HG03442 (cell line): ENCODE data around the gene PTPRJ.
A peak's percentile ranks its signal among the peaks of the same experiment; 100 is the strongest.
"Not testable (repeated sequence)": the region's sequence is repeated elsewhere in the genome, so short reads cannot be mapped to it uniquely, and the experiment has no call there.

Source experiments
- ATAC-seq: cut with Tn5 transposase; IDR thresholded peaks from one replicate; pipeline ENCODE4 v1.9.1; 2021; ENCODE audit warnings: mild to moderate bottlenecking, moderate library complexity; ENCODE audit not compliant: unreplicated experiment

The PTPRJ gene

GRCh38 chr11:48108231-48109045, 128.1 kb downstream of the PTPRJ start:
- no peak for ATAC-seq

GRCh38 chr11:48109046-48109666, 128.8 kb downstream of the PTPRJ start:
- ATAC-seq = no peak

- no peak for ATAC-seq
Measured at GRCh38 chr11:48110509-48110766, 130.1 kb downstream of the PTPRJ start.

- no peak for ATAC-seq
Measured at GRCh38 chr11:48111891-48112290, 131.5 kb downstream of the PTPRJ start.

- ATAC-seq = no peak
Measured at GRCh38 chr11:48114740-48115139, 134.4 kb downstream of the PTPRJ start.

GRCh38 chr11:48116437-48117228, 136.3 kb downstream of the PTPRJ start:
- no peak for ATAC-seq

GRCh38 chr11:48122246-48122645, 141.9 kb downstream of the PTPRJ start:
- ATAC-seq = no peak

GRCh38 chr11:48122656-48123055, 142.3 kb downstream of the PTPRJ start:
- ATAC-seq = no peak

GRCh38 chr11:48123254-48123875, 143.0 kb downstream of the PTPRJ start:
- no peak for ATAC-seq

- no peak for ATAC-seq
Measured at GRCh38 chr11:48123934-48124755, 143.8 kb downstream of the PTPRJ start.

- ATAC-seq = no peak
Measured at GRCh38 chr11:48124880-48125279, 144.5 kb downstream of the PTPRJ start.

- no peak for ATAC-seq
Measured at GRCh38 chr11:48125866-48126265, 145.5 kb downstream of the PTPRJ start.

- no peak for ATAC-seq
Measured at GRCh38 chr11:48127521-48128183, 147.3 kb downstream of the PTPRJ start.

- ATAC-seq = peak; percentile 78
Measured at GRCh38 chr11:48129697-48130395, 149.5 kb downstream of the PTPRJ start.

- ATAC-seq = no peak
Measured at GRCh38 chr11:48134221-48134922, 154.0 kb downstream of the PTPRJ start.

- ATAC-seq = no peak
Measured at GRCh38 chr11:48138222-48138621, 157.9 kb downstream of the PTPRJ start.

GRCh38 chr11:48139896-48140295, 159.5 kb downstream of the PTPRJ start:
- ATAC-seq = not testable (repeated sequence)

GRCh38 chr11:48141475-48142122, 161.2 kb downstream of the PTPRJ start:
- ATAC-seq = no peak
